Liver (tissue), 9 donors: ENCODE results near the gene MTO1. TPM values are rescaled to one million over a fixed set of nuclear protein-coding genes. Genes with fewer than 3 reads are reported as not detected.

Experiments used
- DNase-seq: peaks from one replicate; pipeline ENCODE4 v3.0.0-alpha.2; 2017; ENCODE audit warnings: low spot score
- H3K27ac ChIP-seq, 2 donors: one replicate each; pipeline ENCODE4 v1.7.0; 2013; ENCODE audit warnings: inconsistent platforms in 2 of 2, low read length in 2 of 2, control low read depth in 1 of 2, low read depth in 1 of 2, mild to moderate bottlenecking in 1 of 2
- H3K27me3 ChIP-seq, 4 donors: one replicate each; pipeline versions ENCODE4 v1.6.1 to v1.7.0; 2013; ENCODE audit warnings: low read length in 3 of 4, inconsistent platforms in 1 of 4, mild to moderate bottlenecking in 1 of 4, moderate library complexity in 1 of 4; ENCODE audit not compliant: control insufficient read depth in 4 of 4, insufficient read depth in 4 of 4
- H3K36me3 ChIP-seq, 4 donors: one replicate each; pipeline versions ENCODE4 v1.6.1 to v1.7.0; 2013; ENCODE audit warnings: low read length in 3 of 4, mild to moderate bottlenecking in 3 of 4, low read depth in 1 of 4, moderate library complexity in 1 of 4; ENCODE audit not compliant: control insufficient read depth in 4 of 4, insufficient read depth in 3 of 4
- H3K4me1 ChIP-seq, 4 donors: one replicate each; pipeline versions ENCODE4 v1.6.1 to v1.7.0; 2013; ENCODE audit warnings: low read length in 3 of 4, mild to moderate bottlenecking in 3 of 4, moderate library complexity in 1 of 4; ENCODE audit not compliant: control insufficient read depth in 4 of 4, insufficient read depth in 4 of 4
- H3K4me3 ChIP-seq, 3 donors: one replicate each; pipeline versions ENCODE4 v1.6.1 to v1.7.0; 2013; ENCODE audit warnings: low read length in 3 of 3, control low read depth in 1 of 3, low read depth in 1 of 3, mild to moderate bottlenecking in 1 of 3
- H3K9ac ChIP-seq, 2 donors: one replicate each; pipeline ENCODE4 v1.7.0; 2013; ENCODE audit warnings: low read length in 2 of 2, mild to moderate bottlenecking in 2 of 2, moderate library complexity in 2 of 2, control low read depth in 1 of 2, low read depth in 1 of 2
- H3K9me3 ChIP-seq, 4 donors: one replicate each; pipeline versions ENCODE4 v1.6.1 to v1.7.0; 2013; ENCODE audit warnings: low read length in 3 of 4; ENCODE audit not compliant: control insufficient read depth in 4 of 4
- CTCF ChIP-seq: fragments of 150-350 bp; IDR thresholded peaks from 2 replicates; pipeline ENCODE4 v1.5.1; 2017; ENCODE audit warnings: improper control_type of control experiment, low read depth, low read length; ENCODE audit not compliant: missing input control
- EGR1 ChIP-seq, 2 donors: IDR thresholded peaks; 2 replicates each; pipeline ENCODE4 v1.6.1; 2016 to 2018; ENCODE audit warnings: antibody characterized with exemption in 2 of 2, low read depth in 2 of 2
- FOXA1 ChIP-seq: IDR thresholded peaks from 2 replicates; pipeline ENCODE4 v1.6.1; 2016; ENCODE audit warnings: antibody characterized with exemption
- FOXA2 ChIP-seq: IDR thresholded peaks from 2 replicates; pipeline ENCODE4 v1.6.1; 2016; ENCODE audit warnings: antibody characterized with exemption
- GABPA ChIP-seq, 2 donors: IDR thresholded peaks in 1 of 2; conservative IDR thresholded peaks in 1 of 2; 2 replicates each; pipeline ENCODE4 v1.6.1; 2016; ENCODE audit warnings: antibody characterized with exemption in 2 of 2, mild to moderate bottlenecking in 1 of 2, moderate library complexity in 1 of 2
- HNF4A ChIP-seq, 2 donors: conservative IDR thresholded peaks; 2 replicates each; pipeline ENCODE4 v1.6.1; 2016; ENCODE audit warnings: antibody characterized with exemption in 2 of 2, mild to moderate bottlenecking in 2 of 2
- HNF4G ChIP-seq: IDR thresholded peaks from 2 replicates; pipeline ENCODE4 v1.6.1; 2016; ENCODE audit warnings: antibody characterized with exemption
- JUND ChIP-seq, 2 donors: IDR thresholded peaks; 2 replicates each; pipeline ENCODE4 v1.6.1; 2016; ENCODE audit warnings: antibody characterized with exemption in 2 of 2
- MAX ChIP-seq: IDR thresholded peaks from 2 replicates; pipeline ENCODE4 v1.6.1; 2016; ENCODE audit warnings: antibody characterized with exemption
- NR2F2 ChIP-seq: IDR thresholded peaks from 2 replicates; pipeline ENCODE4 v1.6.1; 2016; ENCODE audit warnings: antibody characterized with exemption
- RAD21 ChIP-seq, 2 donors: IDR thresholded peaks; 2 replicates each; pipeline ENCODE4 v1.6.1; 2016; ENCODE audit warnings: antibody characterized with exemption in 2 of 2, mild to moderate bottlenecking in 2 of 2
- REST ChIP-seq: IDR thresholded peaks from 2 replicates; pipeline ENCODE4 v1.6.1; 2016; ENCODE audit warnings: antibody characterized with exemption, mild to moderate bottlenecking
- SP1 ChIP-seq: IDR thresholded peaks from 2 replicates; pipeline ENCODE4 v1.6.1; 2018; ENCODE audit warnings: antibody characterized with exemption, mild to moderate bottlenecking
- TAF1 ChIP-seq: conservative IDR thresholded peaks from 2 replicates; pipeline ENCODE4 v1.6.1; 2016; ENCODE audit warnings: antibody characterized with exemption, mild to moderate bottlenecking
- YY1 ChIP-seq: IDR thresholded peaks from 2 replicates; pipeline ENCODE4 v1.6.1; 2016; ENCODE audit warnings: antibody characterized with exemption, mild to moderate bottlenecking
- WGBS: extraction: QIAGEN DNeasy Blood & Tissue Kit; methylation state at CpG from one replicate; pipeline ENCODE4 v1.1.7; 2013; 5-methylcytosine and 5-hydroxymethylcytosine counted together
- polyA plus RNA-seq, 2 donors: library from polyadenylated mRNA; stranded (reverse) in 1 of 2; unstranded in 1 of 2; fragments of 200-250 nt in 1 of 2; fragments of >200 nt in 1 of 2; fragmentation: Nextera tagmentation in 1 of 2; extraction: Ambion mirVana in 1 of 2; gene quantifications; one replicate each; pipeline versions ENCODE4 v1.2.1 to v1.2.3, GENCODE V29; 2013 to 2015
- total RNA-seq, 2 donors: library from RNA; depleted of rRNA; stranded (reverse); fragments of >200 nt; gene quantifications; one replicate each; pipeline ENCODE4 v1.2.3, GENCODE V29; 2014
- donor health status: healthy.
- donor health status: healthy.
- donor health status: healthy.
- donor health status: healthy.
- donor health status: healthy.

The MTO1 gene
- total and polyA plus RNA-seq, 4 donors = 12.9 to 64.4 (median 20.6) TPM

- 84% methylated on average over 2 of the region's 2 CpGs for WGBS
- H3K27ac ChIP-seq = no peak overlapping the region
- H3K36me3 ChIP-seq = no peaks in the 10 kb centered on the region
- H3K9me3 ChIP-seq = no peaks in the 10 kb centered on the region
- H3K27me3 ChIP-seq = no peaks in the 10 kb centered on the region
- peaks cover 0 to 3% (median 0%) of the 10 kb centered on the region in 4 donors for H3K4me1 ChIP-seq
- DNase-seq = no peak
- H3K4me3 ChIP-seq = no peak overlapping the region
- TF ChIP-seq FOXA2 = no peak
- TF ChIP-seq RAD21 (IDR thresholded peaks at IDR 0.05) = no peak
- TF ChIP-seq JUND (IDR thresholded peaks at IDR 0.05) = no peak
- TF ChIP-seq REST = no peak
- TF ChIP-seq CTCF = no peak
- no peak for TF ChIP-seq GABPA (IDR thresholded peaks at IDR 0.05 in 1 of 2, conservative IDR thresholded peaks at IDR 0.05 in 1 of 2)
- TF ChIP-seq SP1 = no peak
- no peak for TF ChIP-seq TAF1
- no peak for TF ChIP-seq FOXA1
- TF ChIP-seq NR2F2 = no peak
- no peak for TF ChIP-seq HNF4G
- no peak overlapping the region for H3K9ac ChIP-seq
These were observed 73.1 kb downstream of the MTO1 start for GRCh38 chr6:73534628-73535027.

- no peaks in the 10 kb centered on the region for H3K27me3 ChIP-seq
- no peak for DNase-seq
- no peak overlapping the region for H3K9ac ChIP-seq
- H3K9me3 ChIP-seq = no peaks in the 10 kb centered on the region
- TF ChIP-seq YY1 = no peak
- peak in 1 of 2 donors; percentile 19 for TF ChIP-seq HNF4A (conservative IDR thresholded peaks at IDR 0.05)
- no peak overlapping the region for H3K27ac ChIP-seq
- H3K36me3 ChIP-seq = no peaks in the 10 kb centered on the region
- 43% methylated on average over 3 of the region's 3 CpGs for WGBS
- H3K4me1 ChIP-seq = peaks cover 0 to 3% (median 0%) of the 10 kb centered on the region in 4 donors
- no peak overlapping the region for H3K4me3 ChIP-seq
These were observed 76.1 kb downstream of the MTO1 start for GRCh38 chr6:73537677-73538076.

GRCh38 chr6:73538116-73538779 is 76.7 kb downstream of the MTO1 start:
- Histone ChIP-seq H3K4me1 (peaks cover 0 to 3% (median under 1%) of the 10 kb centered on the region in 4 donors), H3K36me3 (no peaks in the 10 kb centered on the region), H3K4me3 (no peak overlapping the region), H3K27ac (no peak overlapping the region), H3K9ac (no peak overlapping the region), H3K27me3 (no peaks in the 10 kb centered on the region), H3K9me3 (no peaks in the 10 kb centered on the region)
- DNase-seq = no peak
- WGBS = 94% methylated on average over 10 of the region's 10 CpGs
- no peak for TF ChIP-seq MAX
- TF ChIP-seq FOXA2 = no peak
- TF ChIP-seq CTCF = no peak
- TF ChIP-seq YY1 = no peak
- TF ChIP-seq NR2F2 = no peak
- TF ChIP-seq HNF4A (conservative IDR thresholded peaks at IDR 0.05) = no peak
- TF ChIP-seq TAF1 = no peak
- TF ChIP-seq FOXA1 = no peak
- TF ChIP-seq GABPA (IDR thresholded peaks at IDR 0.05 in 1 of 2, conservative IDR thresholded peaks at IDR 0.05 in 1 of 2) = no peak
- TF ChIP-seq SP1 = no peak
- TF ChIP-seq EGR1 (IDR thresholded peaks at IDR 0.05; ENCODE audit: low read depth in 2 of 2) = no peak
- TF ChIP-seq REST = no peak
- no peak for TF ChIP-seq JUND (IDR thresholded peaks at IDR 0.05)
